HG03520 (cell line): ENCODE measurements around the gene SPEM2.

Experiments used
- ATAC-seq: cut with Tn5 transposase; IDR thresholded peaks from one replicate; pipeline ENCODE4 v1.9.1; 2021; ENCODE audit warnings: mild to moderate bottlenecking, moderate library complexity; ENCODE audit not compliant: unreplicated experiment

SPEM2 gene

GRCh38 chr17:7419819-7420610 lies 5.4 kb upstream of the SPEM2 start, which contains the start of gene SPEM1:
SPEM1 (plus strand) TSS chr17:7420324; CDS start chr17:7420385, 61 bp downstream.
- ATAC-seq, result no peak

- ATAC-seq, result no peak
Measured at GRCh38 chr17:7421186-7421585, 4.2 kb upstream of the SPEM2 start.

- no peak for ATAC-seq
Measured at GRCh38 chr17:7423679-7424078, 1.7 kb upstream of the SPEM2 start.

- no peak for ATAC-seq
Measured at GRCh38 chr17:7425756-7426155, 340 bp downstream of the SPEM2 start.

- ATAC-seq, result no peak
Measured at GRCh38 chr17:7426203-7426863, 917 bp downstream of the SPEM2 start.

GRCh38 chr17:7426896-7427489 lies 1.6 kb downstream of the SPEM2 start:
- no peak for ATAC-seq

GRCh38 chr17:7427549-7427948 lies 2.1 kb downstream of the SPEM2 start:
- no peak for ATAC-seq

- ATAC-seq, result no peak
Measured at GRCh38 chr17:7428557-7428956, 3.1 kb downstream of the SPEM2 start, which contains the start of gene SPEM3. SPEM3 (plus strand) TSS chr17:7428857; CDS start chr17:7428903, 46 bp downstream.

- no peak for ATAC-seq
Measured at GRCh38 chr17:7429722-7430121, 4.3 kb downstream of the SPEM2 start.

GRCh38 chr17:7431231-7431630 lies 5.8 kb downstream of the SPEM2 start:
- no peak for ATAC-seq

GRCh38 chr17:7432296-7432695 lies 6.9 kb downstream of the SPEM2 start:
- ATAC-seq, result no peak

GRCh38 chr17:7435676-7436555 lies 10.5 kb downstream of the SPEM2 start:
- ATAC-seq, result no peak

- no peak for ATAC-seq
Measured at GRCh38 chr17:7436556-7437368, 11.3 kb downstream of the SPEM2 start.

GRCh38 chr17:7437369-7437863 lies 12.0 kb downstream of the SPEM2 start:
- no peak for ATAC-seq

GRCh38 chr17:7437950-7438614 lies 12.7 kb downstream of the SPEM2 start:
- ATAC-seq, result no peak

GRCh38 chr17:7438656-7439460 lies 13.4 kb downstream of the SPEM2 start:
- no peak for ATAC-seq

GRCh38 chr17:7439462-7440112 lies 14.2 kb downstream of the SPEM2 start, which contains the start of gene FGF11:
FGF11 (plus strand) TSS chr17:7439512; CDS start chr17:7439621, 109 bp downstream.
- ATAC-seq, result no peak
